ENCODE data around the gene MYEF2. TPM values are rescaled to one million over a fixed set of nuclear protein-coding genes. Genes with fewer than 3 reads are reported as not detected.
A peak's percentile ranks its signal among the peaks of the same experiment; 100 is the strongest.

The MYEF2 gene
- total RNA-seq, 1 donor from 2014 or later, result 13.6 TPM

- H3K4me3 ChIP-seq, result no peak within 1 kb of the TSS
- intact Hi-C loops (cut with DNase I), result no loop called here
- no peak for TF ChIP-seq CTCF (IDR thresholded peaks at IDR 0.05)
- H3K36me3 ChIP-seq, result no peaks in the 10 kb centered on the region
- H3K9me3 ChIP-seq, result no peaks in the 10 kb centered on the region
- H3K27ac ChIP-seq, result no peak within 1 kb of the TSS
- no peaks in the 10 kb centered on the region for H3K27me3 ChIP-seq
- DNase-seq (ENCODE audit: low spot score in 2 of 2), result no peak
- no peaks in the 10 kb centered on the region for H3K4me1 ChIP-seq
Measured at GRCh38 chr15:48205981-48206380, 27.9 kb upstream of the MYEF2 start, which contains the start of gene SLC12A1. Gene SLC12A1, plus strand, starts transcription at chr15:48206302. Its CDS starts 1,418 bp downstream, at chr15:48207720.

GRCh38 chr15:48202068-48202467 is 24.0 kb upstream of the MYEF2 start:
- Histone ChIP-seq H3K27ac (no peak overlapping the region), H3K27me3 (no peaks in the 10 kb centered on the region), H3K4me1 (no peaks in the 10 kb centered on the region), H3K36me3 (no peaks in the 10 kb centered on the region), H3K4me3 (no peak overlapping the region), H3K9me3 (no peaks in the 10 kb centered on the region)
- DNase-seq (ENCODE audit: low spot score in 2 of 2), result no peak
- intact Hi-C loops (cut with DNase I), result no loop called here
- no peak for TF ChIP-seq CTCF (IDR thresholded peaks at IDR 0.05)

DNA sequence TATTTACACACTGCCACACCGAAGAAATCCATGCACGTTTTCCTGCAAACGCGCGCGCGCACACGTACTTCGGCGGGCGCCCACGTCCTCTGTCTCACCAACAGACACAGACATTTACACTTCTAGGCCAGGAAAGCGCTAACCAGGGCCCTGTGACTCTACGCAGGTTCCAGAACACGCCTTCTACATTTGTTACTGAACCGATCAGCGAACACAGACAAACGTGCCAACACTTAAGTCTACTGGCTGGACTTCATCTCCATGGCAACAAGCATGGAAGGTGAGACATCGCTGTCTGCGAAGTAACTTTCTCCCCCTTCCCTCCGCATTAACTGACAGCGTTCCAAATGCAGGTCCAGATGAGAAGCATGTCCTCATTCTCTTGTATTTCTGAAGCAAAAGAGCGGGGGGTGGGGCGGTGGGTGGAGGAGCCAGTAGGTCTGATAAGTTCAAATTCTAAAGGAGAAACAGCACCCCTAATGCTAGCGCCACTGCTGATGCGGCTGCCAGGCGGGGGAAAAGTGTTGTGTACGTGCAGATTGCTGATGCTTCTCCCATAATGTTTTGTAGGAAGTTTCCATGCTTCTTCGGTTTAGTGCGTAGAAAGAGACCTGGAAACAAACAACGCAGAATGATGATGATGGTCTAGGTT is 13.6 kb upstream of the MYEF2 start, which contains the start of gene CTXN2:
TSS of gene CTXN2 (plus strand) at position 92 of the 652 bp plus-strand sequence. CDS start 9,636 bp downstream, outside the sequence.
- Histone ChIP-seq H3K4me3 (no peak within 1 kb of the TSS), H3K36me3 (no peaks in the 10 kb centered on the region), H3K9me3 (no peaks in the 10 kb centered on the region), H3K27ac (no peak within 1 kb of the TSS), H3K27me3 (no peaks in the 10 kb centered on the region), H3K4me1 (no peaks in the 10 kb centered on the region)
- intact Hi-C loops (cut with DNase I), result no loop called here
- no peak for DNase-seq (ENCODE audit: low spot score in 2 of 2)
- TF ChIP-seq CTCF (IDR thresholded peaks at IDR 0.05), result no peak

- no peak overlapping the region for H3K27ac ChIP-seq
- no peak for TF ChIP-seq CTCF (IDR thresholded peaks at IDR 0.05)
- no peaks in the 10 kb centered on the region for H3K4me1 ChIP-seq
- H3K9me3 ChIP-seq, result no peaks in the 10 kb centered on the region
- no peaks in the 10 kb centered on the region for H3K36me3 ChIP-seq
- intact Hi-C loops (cut with DNase I), result no loop called here
- no peaks in the 10 kb centered on the region for H3K27me3 ChIP-seq
- DNase-seq (ENCODE audit: low spot score in 2 of 2), result peak in 1 of 2 donors; percentile 75
- H3K4me3 ChIP-seq, result no peak overlapping the region
Measured at GRCh38 chr15:48190932-48191573, 13.0 kb upstream of the MYEF2 start.

DNA sequence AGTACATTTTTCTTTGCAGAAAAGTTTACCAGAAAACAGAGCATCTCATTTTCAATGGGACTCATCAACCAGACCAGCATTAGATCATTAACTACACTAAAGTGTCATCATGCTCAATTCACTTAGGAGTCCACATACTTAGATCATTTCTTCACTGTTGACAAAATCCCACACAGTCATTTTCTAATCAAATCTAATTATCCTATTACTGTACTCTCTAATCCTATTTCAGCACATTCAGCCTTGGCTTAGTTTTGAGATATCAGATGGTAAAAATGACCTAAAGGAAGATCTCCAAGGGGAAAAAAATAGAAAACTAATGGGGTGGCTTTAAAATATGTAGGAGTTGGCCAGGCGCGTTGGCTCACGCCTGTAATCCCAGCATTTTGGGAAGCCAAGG is 8.2 kb upstream of the MYEF2 start:
- intact Hi-C loops (cut with DNase I), result no loop called here
- Histone ChIP-seq H3K4me3 (no peak overlapping the region), H3K36me3 (no peaks in the 10 kb centered on the region), H3K27ac (no peak overlapping the region), H3K4me1 (no peaks in the 10 kb centered on the region), H3K27me3 (no peaks in the 10 kb centered on the region), H3K9me3 (no peaks in the 10 kb centered on the region)
- no peak for DNase-seq (ENCODE audit: low spot score in 2 of 2)
- no peak for TF ChIP-seq CTCF (IDR thresholded peaks at IDR 0.05)

Measured in ascending aorta (tissue), 2 donors.